ENCODE data around the gene SOHLH2.

SOHLH2 gene

DNA sequence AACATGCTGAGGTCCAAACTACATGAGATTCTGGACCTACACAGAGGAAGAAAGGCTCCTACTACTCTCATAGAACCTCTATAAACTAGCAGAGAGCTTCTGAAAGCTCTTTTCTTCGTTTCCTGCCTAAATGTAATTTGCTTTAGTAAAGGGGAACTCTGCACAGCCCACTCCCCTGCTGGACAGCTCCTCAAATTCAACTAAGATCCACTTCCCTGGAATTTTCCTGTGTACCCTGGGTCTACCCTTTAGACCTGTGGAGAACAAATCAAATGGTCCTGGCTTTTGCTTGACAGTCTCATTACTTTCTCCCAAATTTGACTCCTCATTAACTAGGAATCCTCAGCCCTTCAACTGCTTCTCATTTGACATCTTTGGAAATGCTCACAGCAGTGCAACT is 79.7 kb downstream of the SOHLH2 start:
- no peak for TF ChIP-seq CTCF (IDR thresholded peaks at IDR 0.05; ENCODE audit: extremely low read depth, missing control alignments)

DNA sequence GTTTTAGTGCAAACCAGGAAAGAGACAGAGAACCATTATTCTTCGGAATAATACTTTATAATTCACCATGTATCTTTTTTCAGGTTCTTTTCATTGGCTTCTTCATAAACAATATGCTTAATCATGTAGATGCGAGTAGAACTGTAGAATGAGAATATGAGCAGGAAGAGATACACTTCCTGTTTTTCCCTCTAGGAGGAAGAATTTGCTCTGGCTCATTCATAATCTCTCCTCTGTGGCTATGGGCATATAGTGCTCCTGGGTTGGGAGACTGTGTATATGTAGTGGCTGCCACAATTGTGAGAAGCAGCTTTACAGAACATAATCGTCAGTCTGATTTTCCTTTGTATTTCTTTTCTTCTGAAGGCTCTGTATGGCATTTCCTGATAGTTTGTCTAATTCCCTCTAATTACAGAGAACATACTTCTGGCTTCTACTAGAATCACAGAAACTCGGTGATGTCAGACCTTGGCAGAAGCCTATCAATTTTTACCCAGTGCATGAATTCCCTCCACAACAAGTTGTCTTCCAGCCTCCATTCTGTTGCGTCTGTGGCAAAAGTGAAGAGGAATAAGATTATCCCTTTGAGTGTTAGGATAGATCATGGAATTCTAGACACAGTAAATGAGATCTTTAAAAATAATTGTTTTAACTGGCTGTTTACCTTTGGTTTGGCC is 80.3 kb downstream of the SOHLH2 start:
- no peak for DNase-seq (ENCODE audit: low spot score)

More for the DNA sequence above, 79.7 kb downstream of the SOHLH2 start:
- DNase-seq (ENCODE audit: low spot score): no peak

GRCh38 chr13:36132376-36132775 is 82.0 kb downstream of the SOHLH2 start:
- no peak for TF ChIP-seq CTCF (IDR thresholded peaks at IDR 0.05; ENCODE audit: extremely low read depth, missing control alignments)
- no peak for DNase-seq (ENCODE audit: low spot score)

More for the DNA sequence above, 80.3 kb downstream of the SOHLH2 start:
- no peak for TF ChIP-seq CTCF (IDR thresholded peaks at IDR 0.05; ENCODE audit: extremely low read depth, missing control alignments)

DNA sequence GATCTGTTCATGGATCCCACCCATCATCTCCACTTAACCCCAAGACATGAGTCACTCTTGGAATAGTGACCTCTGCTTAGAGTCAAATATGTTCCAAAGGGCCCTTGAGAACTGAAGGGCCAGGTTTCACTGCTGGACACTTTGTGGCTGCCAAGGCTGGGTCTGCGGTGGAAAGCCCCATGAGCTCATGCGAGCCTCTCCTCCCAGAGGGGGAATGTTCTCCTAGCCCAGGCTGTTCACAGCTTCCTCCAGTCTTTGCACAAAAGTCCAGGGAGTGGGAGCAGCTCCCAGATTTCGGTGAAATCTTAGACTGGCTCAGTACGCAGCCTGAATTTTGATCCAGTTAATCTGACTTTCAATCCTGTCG is 82.4 kb downstream of the SOHLH2 start:
- DNase-seq (ENCODE audit: low spot score): no peak
- TF ChIP-seq CTCF (IDR thresholded peaks at IDR 0.05; ENCODE audit: extremely low read depth, missing control alignments): no peak

GRCh38 chr13:36131222-36131930 is 83.0 kb downstream of the SOHLH2 start, which contains the start of gene DCLK1:
DCLK1 (minus strand) TSS chr13:36131382.
- no peak for DNase-seq (ENCODE audit: low spot score)
- no peak for TF ChIP-seq CTCF (IDR thresholded peaks at IDR 0.05; ENCODE audit: extremely low read depth, missing control alignments)

DNA sequence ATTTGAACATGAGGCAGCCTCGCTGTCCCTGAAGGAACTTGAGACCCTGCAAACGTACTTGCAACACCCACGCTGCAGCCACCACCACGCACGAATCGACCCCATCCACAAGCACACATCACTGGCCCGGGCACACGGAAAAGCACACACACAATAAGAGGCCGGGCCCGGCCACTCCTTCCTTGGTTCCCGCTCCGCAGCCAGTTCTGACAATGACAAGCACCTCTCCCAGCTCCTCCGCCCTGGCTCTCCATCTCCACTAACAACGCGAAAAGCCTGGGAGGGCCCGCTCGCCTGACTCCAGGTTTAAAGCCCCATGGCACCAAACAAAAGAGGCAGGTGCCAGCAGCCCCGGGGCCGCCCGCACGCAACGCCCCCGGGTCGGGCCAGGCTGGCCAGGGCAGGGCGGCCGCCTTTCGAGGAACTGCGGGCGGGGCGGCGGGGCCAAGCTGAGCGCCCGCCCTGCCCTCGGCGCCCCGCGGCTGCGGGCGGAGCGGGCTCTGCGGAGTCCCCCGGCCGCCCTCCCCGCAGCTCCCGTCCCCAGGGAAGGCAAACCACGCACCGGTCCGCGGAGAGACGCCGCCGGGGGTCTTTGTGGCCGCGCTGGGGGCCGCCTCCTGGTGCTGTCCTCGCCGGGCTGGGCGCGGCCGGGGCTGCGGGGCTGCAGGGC is 83.7 kb downstream of the SOHLH2 start:
- no peak for DNase-seq (ENCODE audit: low spot score)

More for the DNA sequence above, 83.7 kb downstream of the SOHLH2 start:
- TF ChIP-seq CTCF (IDR thresholded peaks at IDR 0.05; ENCODE audit: extremely low read depth, missing control alignments): no peak
